H9 (cell line): ENCODE results near the gene CDC6. TPM values are rescaled to one million over a fixed set of nuclear protein-coding genes. Genes with fewer than 3 reads are reported as not detected.
A peak's percentile ranks its signal among the peaks of the same experiment; 100 is the strongest.

Experiments used
- DNase-seq: peaks from one replicate; pipeline ENCODE4 v3.0.0-alpha.2; 2017
- H2AFZ ChIP-seq: one replicate; pipeline ENCODE4 v1.6.1; 2013; ENCODE audit warnings: mild to moderate bottlenecking, low read length, control low read depth, moderate library complexity
- H2AK5ac ChIP-seq: 2 replicates; pipeline ENCODE4 v1.6.1; 2013; ENCODE audit warnings: low read length, control low read depth, mixed read lengths; ENCODE audit not compliant: insufficient read length
- H2BK120ac ChIP-seq: one replicate; pipeline ENCODE4 v1.6.1; 2013; ENCODE audit warnings: low read depth, mild to moderate bottlenecking, low read length, control low read depth, inconsistent platforms; ENCODE audit not compliant: poor library complexity, severe bottlenecking
- H2BK12ac ChIP-seq: 2 replicates; pipeline ENCODE4 v1.6.1; 2013; ENCODE audit warnings: low read length, control low read depth, mixed read lengths, low read depth; ENCODE audit not compliant: insufficient read length
- H2BK15ac ChIP-seq: 2 replicates; pipeline ENCODE4 v1.6.1; 2013; ENCODE audit warnings: low read depth, low read length, control low read depth
- H2BK20ac ChIP-seq: one replicate; pipeline ENCODE4 v1.6.1; 2013; ENCODE audit warnings: low read depth, mild to moderate bottlenecking, low read length, control low read depth, inconsistent platforms; ENCODE audit not compliant: poor library complexity, severe bottlenecking
- H2BK5ac ChIP-seq: 2 replicates; pipeline ENCODE4 v1.6.1; 2013; ENCODE audit warnings: low read length, control low read depth, mixed read lengths; ENCODE audit not compliant: insufficient read length
- H3K14ac ChIP-seq: 2 replicates; pipeline ENCODE4 v1.6.1; 2013; ENCODE audit warnings: low read length, control low read depth; ENCODE audit not compliant: insufficient read depth
- H3K18ac ChIP-seq: 2 replicates; pipeline ENCODE4 v1.6.1; 2013; ENCODE audit warnings: low read depth, mild to moderate bottlenecking, mixed read lengths, low read length, control low read depth; ENCODE audit not compliant: insufficient read length
- H3K23ac ChIP-seq: 2 replicates; pipeline ENCODE4 v1.6.1; 2013; ENCODE audit warnings: low read length, control low read depth, mixed read lengths, low read depth; ENCODE audit not compliant: insufficient read length
- H3K23me2 ChIP-seq: 2 replicates; pipeline ENCODE4 v1.6.1; 2013; ENCODE audit warnings: low read depth, mild to moderate bottlenecking, mixed read lengths, low read length, control low read depth; ENCODE audit not compliant: insufficient read length, poor library complexity, severe bottlenecking
- H3K27ac ChIP-seq: 2 replicates; pipeline ENCODE4 v1.5.1; 2013; ENCODE audit warnings: low read length, control low read depth, mixed read lengths, low read depth; ENCODE audit not compliant: insufficient read length
- H3K27me3 ChIP-seq: 2 replicates; pipeline ENCODE4 v1.6.1; 2013; ENCODE audit warnings: low read length, control low read depth, inconsistent platforms; ENCODE audit not compliant: insufficient read depth
- H3K4ac ChIP-seq: 2 replicates; pipeline ENCODE4 v1.6.1; 2013; ENCODE audit warnings: low read depth, mild to moderate bottlenecking, control low read depth, inconsistent platforms, low read length, moderate library complexity
- H3K4me1 ChIP-seq: 2 replicates; pipeline ENCODE4 v1.6.1; 2013; ENCODE audit warnings: low read length, control low read depth, inconsistent platforms; ENCODE audit not compliant: insufficient read depth
- H3K4me2 ChIP-seq: 2 replicates; pipeline ENCODE4 v1.6.1; 2013; ENCODE audit warnings: low read length, control low read depth, mixed read lengths; ENCODE audit not compliant: insufficient read length, insufficient read depth
- H3K56ac ChIP-seq: 2 replicates; pipeline ENCODE4 v1.6.1; 2013; ENCODE audit warnings: low read depth, mild to moderate bottlenecking, mixed read lengths, low read length, control low read depth; ENCODE audit not compliant: insufficient read length
- H3K79me1 ChIP-seq: 2 replicates; pipeline ENCODE4 v1.6.1; 2013; ENCODE audit warnings: low read depth, mild to moderate bottlenecking, moderate library complexity, low read length, control low read depth, inconsistent platforms; ENCODE audit not compliant: insufficient read depth, poor library complexity, severe bottlenecking
- H3K79me2 ChIP-seq: 2 replicates; pipeline ENCODE4 v1.6.1; 2013; ENCODE audit warnings: low read length, control low read depth, inconsistent platforms; ENCODE audit not compliant: insufficient read depth
- H3K9ac ChIP-seq: 2 replicates; pipeline ENCODE4 v1.6.1; 2013; ENCODE audit warnings: low read length, control low read depth, mixed read lengths; ENCODE audit not compliant: insufficient read length; ENCODE audit errors: extremely low read depth
- H3K9me3 ChIP-seq: one replicate; pipeline ENCODE4 v1.6.1; 2013; ENCODE audit warnings: low read depth, low read length, inconsistent platforms; ENCODE audit not compliant: control insufficient read depth
- H3T11ph ChIP-seq: one replicate; pipeline ENCODE4 v1.6.1; 2013; ENCODE audit warnings: mild to moderate bottlenecking, low read length, control low read depth, inconsistent platforms
- H4K20me1 ChIP-seq: one replicate; pipeline ENCODE4 v1.6.1; 2013; ENCODE audit not compliant: control insufficient read depth, insufficient read length, insufficient read depth
- H4K5ac ChIP-seq: 2 replicates; pipeline ENCODE4 v1.6.1; 2013; ENCODE audit warnings: low read depth, mild to moderate bottlenecking, mixed read lengths, low read length, control low read depth; ENCODE audit not compliant: insufficient read length
- H4K8ac ChIP-seq: replicated peaks from 2 replicates; pipeline ENCODE4 v1.6.1; 2013; ENCODE audit warnings: low read length, control low read depth, mixed read lengths, low read depth; ENCODE audit not compliant: insufficient read length
- H4K91ac ChIP-seq: 2 replicates; pipeline ENCODE4 v1.6.1; 2013; ENCODE audit warnings: low read depth, mild to moderate bottlenecking, moderate library complexity, mixed read lengths, low read length, control low read depth; ENCODE audit not compliant: insufficient read length
- H3K27ac Mint-ChIP-seq, 3 experiments: 2 replicates in 2 of 3; 3 replicates in 1 of 3; pipeline ENCODE4 v1.8.0; 2020 to 2021; ENCODE audit warnings: mixed read lengths in 3 of 3, mild to moderate bottlenecking in 1 of 3, moderate library complexity in 1 of 3
- H3K27me3 Mint-ChIP-seq: 2 replicates; pipeline ENCODE4 v1.8.0; 2021; ENCODE audit warnings: low read depth, mild to moderate bottlenecking, moderate library complexity, mixed read lengths
- H3K36me3 Mint-ChIP-seq, 3 experiments: 2 replicates in 2 of 3; 3 replicates in 1 of 3; pipeline ENCODE4 v1.8.0; 2020 to 2021; ENCODE audit warnings: low read depth in 3 of 3, mixed read lengths in 3 of 3; ENCODE audit not compliant: insufficient read depth in 1 of 3
- H3K4me1 Mint-ChIP-seq, 2 experiments: 2 replicates each; pipeline ENCODE4 v1.8.0; 2020; ENCODE audit warnings: mixed read lengths in 2 of 2
- H3K4me3 Mint-ChIP-seq, 2 experiments: 2 replicates in 1 of 2; 3 replicates in 1 of 2; pipeline ENCODE4 v1.8.0; 2020 to 2021; ENCODE audit warnings: mild to moderate bottlenecking in 2 of 2, mixed read lengths in 2 of 2, moderate library complexity in 1 of 2
- H3K9me3 Mint-ChIP-seq, 2 experiments: 2 replicates in 1 of 2; 3 replicates in 1 of 2; pipeline ENCODE4 v1.8.0; 2020; ENCODE audit warnings: mild to moderate bottlenecking in 2 of 2, mixed read lengths in 2 of 2, moderate library complexity in 1 of 2
- CTCF ChIP-seq: fragments of 200-600 bp; sonication (generic); conservative IDR thresholded peaks from 3 replicates; pipeline ENCODE4 v1.8.0; 2021; ENCODE audit warnings: antibody characterized with exemption, mild to moderate bottlenecking
- WGBS: extraction: QIAGEN DNeasy Blood & Tissue Kit; methylation state at CpG from one replicate; pipeline ENCODE4 v1.1.7; 2013; ENCODE audit warnings: missing lambda C conversion rate, low lambda C conversion rate, mixed read lengths; ENCODE audit not compliant: insufficient read length; ENCODE audit errors: extremely low coverage; 5-methylcytosine and 5-hydroxymethylcytosine counted together
- total RNA-seq: library from RNA; stranded (reverse); gene quantifications from 2 replicates; pipeline ENCODE4 v1.2.1, GENCODE V29; 2021

CDC6 gene
- total RNA-seq, 1 experiment from 2014 or later, result 131 TPM

DNA sequence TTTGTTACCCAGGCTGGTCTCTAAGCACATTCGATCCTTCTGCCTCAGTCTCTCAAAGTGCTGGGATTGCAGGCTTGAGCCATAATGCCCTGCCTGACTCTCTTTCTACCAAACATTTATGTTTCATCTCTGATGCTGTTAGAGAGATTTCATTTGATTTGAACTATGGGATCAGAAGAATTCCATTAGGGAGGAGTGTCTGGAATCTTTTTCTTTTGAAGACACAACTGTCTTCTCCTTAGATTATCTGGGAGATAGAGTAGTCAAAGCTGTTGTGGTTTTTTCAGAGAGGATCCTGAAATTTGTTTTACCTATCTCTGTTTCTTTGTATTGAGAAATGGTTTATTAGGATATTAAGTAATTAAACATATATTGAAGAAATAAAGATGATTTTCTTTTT is 39.2 kb upstream of the CDC6 start:
- no CpG with 5 or more reads among the region's 1 CpG for WGBS
- no peaks in the 10 kb centered on the region for H3K4me1 Mint-ChIP-seq
- Histone ChIP-seq H2AK5ac (no peak overlapping the region), H3K4me1 (no peaks in the 10 kb centered on the region), H3K9me3 (no peaks in the 10 kb centered on the region), H2BK12ac (no peak overlapping the region), H4K91ac (no peak overlapping the region), H3K4ac (no peak overlapping the region), H3T11ph (no peak overlapping the region), H4K20me1 (no peaks in the 10 kb centered on the region), H3K56ac (no peak overlapping the region), H4K5ac (no peak overlapping the region), H3K79me1 (no peaks in the 10 kb centered on the region), H4K8ac (no peak overlapping the region), H3K23me2 (no peaks in the 10 kb centered on the region), H3K14ac (no peak overlapping the region), H2BK120ac (no peak overlapping the region), H3K79me2 (no peaks in the 10 kb centered on the region; the same call in 1 of the 2 replicates), H3K27ac (no peak overlapping the region), H3K4me2 (no peak overlapping the region), H3K18ac (no peak overlapping the region), H3K27me3 (no peaks in the 10 kb centered on the region), H3K9ac (no peak overlapping the region), H2BK20ac (no peak overlapping the region), H2BK5ac (no peak overlapping the region), H3K23ac (no peak overlapping the region), H2AFZ (no peak overlapping the region), H2BK15ac (no peak overlapping the region)
- no peaks in the 10 kb centered on the region for H3K27me3 Mint-ChIP-seq
- no peak for TF ChIP-seq CTCF
- no peak overlapping the region for H3K4me3 Mint-ChIP-seq
- DNase-seq, result no peak
- peaks cover 0 to 2% (median 0%) of the 10 kb centered on the region in 3 experiments; a peak in 1 of 7 replicates for H3K36me3 Mint-ChIP-seq
- H3K27ac Mint-ChIP-seq, result peak overlapping the region in 1 of 3 experiments; percentile 66; a peak in 1 of 7 replicates
- no peaks in the 10 kb centered on the region for H3K9me3 Mint-ChIP-seq
